ENCODE data around the gene ZNF71.

ZNF71 gene

GRCh38 chr19:56594783-56595547 lies at the start of gene ZNF71:
ZNF71 (plus strand) TSS chr19:56595302; CDS start chr19:56601559, 6,257 bp downstream.
- FAIRE-seq, result no peak

- no peak for FAIRE-seq
These were observed 47.6 kb upstream of the ZNF71 start for GRCh38 chr19:56547535-56547934.

GRCh38 chr19:56554272-56554869 lies 40.7 kb upstream of the ZNF71 start:
- FAIRE-seq, result no peak

GRCh38 chr19:56562766-56563165 lies 32.3 kb upstream of the ZNF71 start:
- FAIRE-seq, result no peak

- no peak for FAIRE-seq
These were observed 28.2 kb upstream of the ZNF71 start for GRCh38 chr19:56566904-56567273.

- no peak for FAIRE-seq
These were observed 27.6 kb upstream of the ZNF71 start, which contains the start of gene ZNF470 for GRCh38 chr19:56567274-56568120. ZNF470 (plus strand) TSS chr19:56567468; CDS start chr19:56570312, 2,844 bp downstream.

- no peak for FAIRE-seq
These were observed 22.5 kb upstream of the ZNF71 start for GRCh38 chr19:56572589-56572988.

GRCh38 chr19:56573914-56574313 lies 21.2 kb upstream of the ZNF71 start:
- FAIRE-seq, result no peak

GRCh38 chr19:56577719-56578602 lies 17.1 kb upstream of the ZNF71 start:
- no peak for FAIRE-seq

GRCh38 chr19:56594446-56594782 lies 688 bp upstream of the ZNF71 start:
- FAIRE-seq, result no peak

GRCh38 chr19:56595548-56595899 lies 422 bp downstream of the ZNF71 start:
- no peak for FAIRE-seq

GRCh38 chr19:56596676-56597075 lies 1.6 kb downstream of the ZNF71 start:
- no peak for FAIRE-seq

- no peak for FAIRE-seq
These were observed 2.6 kb downstream of the ZNF71 start for GRCh38 chr19:56597696-56598095.

- FAIRE-seq, result no peak
These were observed 6.3 kb downstream of the ZNF71 start for GRCh38 chr19:56601375-56601774.

- FAIRE-seq, result no peak
These were observed 8.7 kb downstream of the ZNF71 start for GRCh38 chr19:56603829-56604228.

GRCh38 chr19:56608274-56608964 lies 13.3 kb downstream of the ZNF71 start:
- no peak for FAIRE-seq

GRCh38 chr19:56611288-56611687 lies 16.2 kb downstream of the ZNF71 start:
- FAIRE-seq, result no peak

- no peak for FAIRE-seq
These were observed 17.6 kb downstream of the ZNF71 start for GRCh38 chr19:56612737-56613136.

- no peak for FAIRE-seq
These were observed 18.5 kb downstream of the ZNF71 start for GRCh38 chr19:56613639-56614038.

GRCh38 chr19:56617531-56617930 lies 22.4 kb downstream of the ZNF71 start:
- FAIRE-seq, result no peak

- FAIRE-seq, result no peak
These were observed 24.0 kb downstream of the ZNF71 start for GRCh38 chr19:56619121-56619520.

- FAIRE-seq, result no peak
These were observed 27.3 kb downstream of the ZNF71 start for GRCh38 chr19:56622374-56622773.
